Thyroid gland (tissue), 4 donors: ENCODE data around the gene PIEZO2.

Experiments
- POLR2A ChIP-seq, 2 donors: fragments of 450-650 bp; IDR thresholded peaks; one replicate each; pipeline ENCODE4 v1.6.1; 2017; ENCODE audit warnings: antibody characterized with exemption in 2 of 2, mild to moderate bottlenecking in 2 of 2, moderate library complexity in 1 of 2
- TF ChIP-seq, protein P1 (sequence below), 6 experiments: fragments of 200-600 bp in 3 of 6; fragments of 450-650 bp in 3 of 6; sonication (generic) in 3 of 6; IDR thresholded peaks; one replicate each; pipeline ENCODE4 v1.5.1; 2016 to 2019; ENCODE audit warnings: antibody characterized with exemption in 6 of 6, mild to moderate bottlenecking in 2 of 6, inconsistent platforms in 1 of 6, moderate library complexity in 1 of 6

DNA sequence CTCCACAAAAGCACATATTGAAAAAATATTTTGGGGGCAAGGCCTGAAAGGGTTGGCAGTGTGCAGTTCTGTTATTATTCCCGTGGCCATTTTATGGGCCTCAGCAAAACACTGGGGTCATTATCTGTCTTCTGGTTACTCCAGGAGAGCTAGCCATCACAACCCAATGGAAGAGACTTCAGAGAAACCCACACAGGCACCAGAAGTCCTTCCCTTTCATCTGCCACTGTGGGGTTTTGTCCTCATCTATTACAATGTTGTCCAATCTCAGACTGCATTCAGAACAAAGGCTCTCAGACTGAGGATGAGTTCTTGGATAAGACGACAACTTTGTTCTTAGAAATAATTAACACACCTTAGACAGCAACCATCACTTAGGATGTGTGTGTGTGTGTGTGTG, 98.4 kb downstream of the PIEZO2 start:
- TF ChIP-seq, protein P1, sequence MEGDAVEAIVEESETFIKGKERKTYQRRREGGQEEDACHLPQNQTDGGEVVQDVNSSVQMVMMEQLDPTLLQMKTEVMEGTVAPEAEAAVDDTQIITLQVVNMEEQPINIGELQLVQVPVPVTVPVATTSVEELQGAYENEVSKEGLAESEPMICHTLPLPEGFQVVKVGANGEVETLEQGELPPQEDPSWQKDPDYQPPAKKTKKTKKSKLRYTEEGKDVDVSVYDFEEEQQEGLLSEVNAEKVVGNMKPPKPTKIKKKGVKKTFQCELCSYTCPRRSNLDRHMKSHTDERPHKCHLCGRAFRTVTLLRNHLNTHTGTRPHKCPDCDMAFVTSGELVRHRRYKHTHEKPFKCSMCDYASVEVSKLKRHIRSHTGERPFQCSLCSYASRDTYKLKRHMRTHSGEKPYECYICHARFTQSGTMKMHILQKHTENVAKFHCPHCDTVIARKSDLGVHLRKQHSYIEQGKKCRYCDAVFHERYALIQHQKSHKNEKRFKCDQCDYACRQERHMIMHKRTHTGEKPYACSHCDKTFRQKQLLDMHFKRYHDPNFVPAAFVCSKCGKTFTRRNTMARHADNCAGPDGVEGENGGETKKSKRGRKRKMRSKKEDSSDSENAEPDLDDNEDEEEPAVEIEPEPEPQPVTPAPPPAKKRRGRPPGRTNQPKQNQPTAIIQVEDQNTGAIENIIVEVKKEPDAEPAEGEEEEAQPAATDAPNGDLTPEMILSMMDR (IDR thresholded peaks at IDR 0.05), result no peak
- no peak for TF ChIP-seq POLR2A (IDR thresholded peaks at IDR 0.05)
